ENCODE data around the gene RPP30.

DNA sequence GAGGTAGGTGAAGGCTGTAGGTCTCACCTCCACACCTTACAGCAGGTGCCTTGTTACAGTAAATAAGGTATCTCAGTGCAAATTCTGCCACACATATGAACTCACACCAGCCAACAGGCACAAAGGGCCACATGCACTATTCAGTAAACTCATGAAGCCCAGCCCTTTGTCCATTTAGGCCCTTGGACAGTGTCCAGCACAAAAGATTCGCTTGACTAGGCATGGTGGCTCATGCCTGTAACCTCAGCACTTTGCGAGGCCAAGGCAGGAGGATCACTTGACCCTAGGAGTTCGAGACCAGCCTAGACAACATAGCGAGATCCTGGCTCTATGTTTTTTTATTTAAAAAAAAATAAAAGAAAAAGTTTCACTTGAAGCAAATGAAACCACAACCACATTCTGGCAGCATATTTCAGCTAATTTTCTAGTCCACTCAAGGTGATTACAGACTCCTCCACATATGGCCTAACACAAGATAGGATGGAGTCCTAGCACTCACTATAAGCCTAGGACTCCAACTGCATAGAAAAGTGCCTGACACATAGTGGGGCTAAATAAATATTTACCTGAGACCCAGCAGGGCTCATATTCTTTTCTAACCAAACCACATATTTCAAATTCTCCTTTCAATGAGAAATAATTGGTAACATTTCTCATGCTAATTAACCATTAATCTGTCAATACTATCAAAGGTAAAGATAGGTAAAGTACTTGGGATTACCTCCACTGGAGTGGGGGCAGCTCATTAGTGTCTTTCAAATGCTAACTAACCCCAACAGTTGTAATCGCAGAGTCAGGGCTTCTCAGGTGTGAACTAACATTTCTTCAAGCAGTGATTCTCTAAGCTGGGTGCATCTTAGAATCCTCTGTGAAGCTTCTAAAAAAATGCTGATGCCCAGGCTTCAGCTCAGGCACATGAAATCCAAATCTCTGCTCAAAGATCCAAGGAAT, 53.6 kb downstream of the RPP30 start:
- no peak for TF ChIP-seq POLR2A (IDR thresholded peaks at IDR 0.05)
- TF ChIP-seq, protein P1, sequence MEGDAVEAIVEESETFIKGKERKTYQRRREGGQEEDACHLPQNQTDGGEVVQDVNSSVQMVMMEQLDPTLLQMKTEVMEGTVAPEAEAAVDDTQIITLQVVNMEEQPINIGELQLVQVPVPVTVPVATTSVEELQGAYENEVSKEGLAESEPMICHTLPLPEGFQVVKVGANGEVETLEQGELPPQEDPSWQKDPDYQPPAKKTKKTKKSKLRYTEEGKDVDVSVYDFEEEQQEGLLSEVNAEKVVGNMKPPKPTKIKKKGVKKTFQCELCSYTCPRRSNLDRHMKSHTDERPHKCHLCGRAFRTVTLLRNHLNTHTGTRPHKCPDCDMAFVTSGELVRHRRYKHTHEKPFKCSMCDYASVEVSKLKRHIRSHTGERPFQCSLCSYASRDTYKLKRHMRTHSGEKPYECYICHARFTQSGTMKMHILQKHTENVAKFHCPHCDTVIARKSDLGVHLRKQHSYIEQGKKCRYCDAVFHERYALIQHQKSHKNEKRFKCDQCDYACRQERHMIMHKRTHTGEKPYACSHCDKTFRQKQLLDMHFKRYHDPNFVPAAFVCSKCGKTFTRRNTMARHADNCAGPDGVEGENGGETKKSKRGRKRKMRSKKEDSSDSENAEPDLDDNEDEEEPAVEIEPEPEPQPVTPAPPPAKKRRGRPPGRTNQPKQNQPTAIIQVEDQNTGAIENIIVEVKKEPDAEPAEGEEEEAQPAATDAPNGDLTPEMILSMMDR (IDR thresholded peaks at IDR 0.05), result no peak
